ENCODE data around the gene NSD1.

NSD1 gene

GRCh38 chr5:177260961-177261360 is 127.4 kb downstream of the NSD1 start:
- Histone ChIP-seq H3K4me2 (no peak overlapping the region), H3K4me1 (no peaks in the 10 kb centered on the region), H4K20me1 (peaks cover 0 to 12% (median 0%) of the 10 kb centered on the region in 11 experiments; a peak in 1 of 22 replicates), H3K4me3 (no peak overlapping the region), H3K36me3 (peaks cover 94 to 100% (median 99%) of the 10 kb centered on the region in 11 experiments), H3K27ac (no peak overlapping the region), H3K27me3 (no peaks in the 10 kb centered on the region), H3K9ac (no peak overlapping the region), H3K9me3 (replicated peaks in 1 of 11) (no peaks in the 10 kb centered on the region)
- TF ChIP-seq Cebpa-rat (IDR thresholded peaks at IDR 0.05): no peak

GRCh38 chr5:177261510-177261909 is 127.9 kb downstream of the NSD1 start:
- Histone ChIP-seq H3K4me1 (no peaks in the 10 kb centered on the region), H4K20me1 (peaks cover 0 to 7% (median 0%) of the 10 kb centered on the region in 11 experiments; a peak in 1 of 22 replicates), H3K27ac (no peak overlapping the region), H3K36me3 (peaks cover 94 to 100% (median 99%) of the 10 kb centered on the region in 11 experiments), H3K9me3 (replicated peaks in 1 of 11) (no peaks in the 10 kb centered on the region), H3K4me3 (no peak overlapping the region), H3K27me3 (no peaks in the 10 kb centered on the region), H3K4me2 (no peak overlapping the region), H3K9ac (no peak overlapping the region)
- no peak for TF ChIP-seq Cebpa-rat (IDR thresholded peaks at IDR 0.05)

GRCh38 chr5:177264178-177264577 is 130.6 kb downstream of the NSD1 start:
- peaks cover 94 to 100% (median 98%) of the 10 kb centered on the region in 11 experiments for H3K36me3 ChIP-seq
- no peaks in the 10 kb centered on the region for H3K27me3 ChIP-seq
- no peak overlapping the region for H3K4me2 ChIP-seq
- no peak overlapping the region for H3K27ac ChIP-seq
- no peaks in the 10 kb centered on the region for H3K9me3 ChIP-seq (replicated peaks in 1 of 11)
- H4K20me1 ChIP-seq: peaks cover 0 to 6% (median 0%) of the 10 kb centered on the region in 11 experiments; a peak in 1 of 22 replicates
- H3K4me3 ChIP-seq: no peak overlapping the region
- H3K4me1 ChIP-seq: no peaks in the 10 kb centered on the region
- no peak overlapping the region for H3K9ac ChIP-seq
- TF ChIP-seq Cebpa-rat (IDR thresholded peaks at IDR 0.05): no peak

- TF ChIP-seq Cebpa-rat (IDR thresholded peaks at IDR 0.05): no peak
- no peaks in the 10 kb centered on the region for H4K20me1 ChIP-seq
- H3K9me3 ChIP-seq (replicated peaks in 1 of 11): no peaks in the 10 kb centered on the region
- H3K9ac ChIP-seq: no peak overlapping the region
- H3K27ac ChIP-seq: no peak overlapping the region
- peaks cover 94 to 100% (median 98%) of the 10 kb centered on the region in 11 experiments for H3K36me3 ChIP-seq
- H3K4me2 ChIP-seq: no peak overlapping the region
- H3K4me1 ChIP-seq: no peaks in the 10 kb centered on the region
- H3K27me3 ChIP-seq: no peaks in the 10 kb centered on the region
- H3K4me3 ChIP-seq: no peak overlapping the region
Observed at GRCh38 chr5:177265395-177265794, 131.8 kb downstream of the NSD1 start.

GRCh38 chr5:177269232-177269895 is 135.8 kb downstream of the NSD1 start:
- no peak overlapping the region for H3K4me2 ChIP-seq
- no peaks in the 10 kb centered on the region for H3K27me3 ChIP-seq
- H3K36me3 ChIP-seq: peaks cover 86 to 99% (median 96%) of the 10 kb centered on the region in 11 experiments
- no peak overlapping the region for H3K9ac ChIP-seq
- H3K27ac ChIP-seq: no peak overlapping the region
- TF ChIP-seq Cebpa-rat (IDR thresholded peaks at IDR 0.05): no peak
- H4K20me1 ChIP-seq: no peaks in the 10 kb centered on the region
- no peak overlapping the region for H3K4me3 ChIP-seq
- no peaks in the 10 kb centered on the region for H3K4me1 ChIP-seq
- H3K9me3 ChIP-seq (replicated peaks in 1 of 11): no peaks in the 10 kb centered on the region

- H3K9me3 ChIP-seq (replicated peaks in 1 of 11): no peaks in the 10 kb centered on the region
- H3K4me3 ChIP-seq: no peak overlapping the region
- no peaks in the 10 kb centered on the region for H3K4me1 ChIP-seq
- H3K9ac ChIP-seq: no peak overlapping the region
- no peaks in the 10 kb centered on the region for H4K20me1 ChIP-seq
- no peak for TF ChIP-seq Cebpa-rat (IDR thresholded peaks at IDR 0.05)
- H3K27ac ChIP-seq: no peak overlapping the region
- no peaks in the 10 kb centered on the region for H3K27me3 ChIP-seq
- no peak overlapping the region for H3K4me2 ChIP-seq
- H3K36me3 ChIP-seq: peaks cover 85 to 99% (median 96%) of the 10 kb centered on the region in 11 experiments
Observed at GRCh38 chr5:177269976-177270375, 136.4 kb downstream of the NSD1 start.

GRCh38 chr5:177270653-177271052 is 137.1 kb downstream of the NSD1 start:
- H3K9me3 ChIP-seq (replicated peaks in 1 of 11): no peaks in the 10 kb centered on the region
- no peaks in the 10 kb centered on the region for H3K27me3 ChIP-seq
- no peaks in the 10 kb centered on the region for H4K20me1 ChIP-seq
- H3K36me3 ChIP-seq: peaks cover 87 to 99% (median 96%) of the 10 kb centered on the region in 11 experiments
- H3K27ac ChIP-seq: no peak overlapping the region
- no peaks in the 10 kb centered on the region for H3K4me1 ChIP-seq
- no peak for TF ChIP-seq Cebpa-rat (IDR thresholded peaks at IDR 0.05)
- no peak overlapping the region for H3K4me2 ChIP-seq
- H3K9ac ChIP-seq: no peak overlapping the region
- no peak overlapping the region for H3K4me3 ChIP-seq

GRCh38 chr5:177271113-177271512 is 137.5 kb downstream of the NSD1 start:
- Histone ChIP-seq H4K20me1 (no peaks in the 10 kb centered on the region), H3K4me1 (no peaks in the 10 kb centered on the region), H3K4me2 (no peak overlapping the region), H3K4me3 (no peak overlapping the region), H3K9me3 (replicated peaks in 1 of 11) (no peaks in the 10 kb centered on the region), H3K9ac (no peak overlapping the region), H3K27ac (no peak overlapping the region), H3K36me3 (peaks cover 87 to 99% (median 96%) of the 10 kb centered on the region in 11 experiments), H3K27me3 (no peaks in the 10 kb centered on the region)
- TF ChIP-seq Cebpa-rat (IDR thresholded peaks at IDR 0.05): no peak

GRCh38 chr5:177275883-177276282 is 142.3 kb downstream of the NSD1 start:
- Histone ChIP-seq H3K27me3 (no peaks in the 10 kb centered on the region), H4K20me1 (peaks cover 0 to 5% (median 0%) of the 10 kb centered on the region in 11 experiments; a peak in 2 of 22 replicates), H3K4me2 (no peak overlapping the region), H3K36me3 (peaks cover 82 to 98% (median 94%) of the 10 kb centered on the region in 11 experiments), H3K4me1 (no peaks in the 10 kb centered on the region), H3K4me3 (no peak overlapping the region), H3K27ac (no peak overlapping the region), H3K9me3 (replicated peaks in 1 of 11) (no peaks in the 10 kb centered on the region), H3K9ac (no peak overlapping the region)
- no peak for TF ChIP-seq Cebpa-rat (IDR thresholded peaks at IDR 0.05)

GRCh38 chr5:177276886-177277285 is 143.3 kb downstream of the NSD1 start:
- H3K9ac ChIP-seq: no peak overlapping the region
- H3K27ac ChIP-seq: no peak overlapping the region
- peaks cover 0 to 5% (median 0%) of the 10 kb centered on the region in 11 experiments; a peak in 2 of 22 replicates for H4K20me1 ChIP-seq
- no peaks in the 10 kb centered on the region for H3K4me1 ChIP-seq
- no peak for TF ChIP-seq Cebpa-rat (IDR thresholded peaks at IDR 0.05)
- H3K4me3 ChIP-seq: no peak overlapping the region
- H3K27me3 ChIP-seq: no peaks in the 10 kb centered on the region
- H3K36me3 ChIP-seq: peaks cover 82 to 98% (median 95%) of the 10 kb centered on the region in 11 experiments
- no peak overlapping the region for H3K4me2 ChIP-seq
- H3K9me3 ChIP-seq (replicated peaks in 1 of 11): no peaks in the 10 kb centered on the region
